T-helper 2 cell treated with Interferon-gamma antibody and Interleukin-4, amounts not matched to agents 100 ng/mL and 5 ng/mL, for 36 hours (primary cell): ENCODE data around the gene CMTM7. TPM values are rescaled to one million over a fixed set of nuclear protein-coding genes. Genes with fewer than 3 reads are reported as not detected.

Source experiments
- intact Hi-C: fragments of 100-400 bp; cut with micrococcal nuclease; formaldehyde crosslinking; loops from one replicate; pipeline ENCODE4 v1.15.1; 2023
- total RNA-seq: library from RNA; stranded (reverse); gene quantifications from 2 replicates; pipeline ENCODE4 v1.2.3, GENCODE V29; 2022

CMTM7 gene
- total RNA-seq, 1 donor from 2014 or later: 58.6 TPM

DNA sequence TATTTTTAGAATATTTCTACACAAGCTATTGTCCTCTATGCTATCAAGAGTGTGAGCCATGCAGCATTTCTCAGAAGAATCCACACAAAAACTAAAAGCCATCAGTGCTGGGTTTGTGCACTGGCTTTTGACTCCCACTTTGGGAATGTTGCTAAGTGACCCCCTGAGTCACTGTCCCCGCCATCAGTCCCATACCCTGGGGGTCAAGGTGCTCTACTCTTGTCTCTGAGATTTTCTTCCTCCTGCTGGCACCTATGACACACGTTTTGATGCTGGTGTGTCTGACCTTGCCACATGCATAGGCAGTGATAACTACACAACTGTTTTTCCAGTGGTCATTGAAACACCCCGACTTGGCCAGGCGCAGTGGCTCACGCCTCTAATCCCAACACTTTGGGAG is 19.8 kb downstream of the CMTM7 start:
- intact Hi-C loops: no loop called here

DNA sequence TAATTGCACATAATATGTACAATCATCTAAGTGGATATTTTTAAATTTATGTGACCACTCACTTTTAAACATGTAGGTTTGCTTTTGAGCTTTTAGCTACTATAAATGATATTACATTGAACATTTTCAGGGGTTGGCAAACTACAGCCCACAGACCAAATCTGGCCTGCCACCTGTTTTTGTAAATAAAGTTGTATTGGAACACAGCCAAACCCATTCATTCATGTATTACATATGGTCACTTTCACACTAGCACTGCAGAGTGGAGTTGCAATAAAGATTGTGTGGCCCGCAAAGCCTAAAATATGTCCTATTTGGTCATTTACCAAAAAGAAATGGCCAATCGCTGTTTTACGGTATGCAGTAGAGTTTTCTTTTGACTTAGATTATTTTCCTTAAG is 21.2 kb downstream of the CMTM7 start:
- intact Hi-C loops: no loop called here

DNA sequence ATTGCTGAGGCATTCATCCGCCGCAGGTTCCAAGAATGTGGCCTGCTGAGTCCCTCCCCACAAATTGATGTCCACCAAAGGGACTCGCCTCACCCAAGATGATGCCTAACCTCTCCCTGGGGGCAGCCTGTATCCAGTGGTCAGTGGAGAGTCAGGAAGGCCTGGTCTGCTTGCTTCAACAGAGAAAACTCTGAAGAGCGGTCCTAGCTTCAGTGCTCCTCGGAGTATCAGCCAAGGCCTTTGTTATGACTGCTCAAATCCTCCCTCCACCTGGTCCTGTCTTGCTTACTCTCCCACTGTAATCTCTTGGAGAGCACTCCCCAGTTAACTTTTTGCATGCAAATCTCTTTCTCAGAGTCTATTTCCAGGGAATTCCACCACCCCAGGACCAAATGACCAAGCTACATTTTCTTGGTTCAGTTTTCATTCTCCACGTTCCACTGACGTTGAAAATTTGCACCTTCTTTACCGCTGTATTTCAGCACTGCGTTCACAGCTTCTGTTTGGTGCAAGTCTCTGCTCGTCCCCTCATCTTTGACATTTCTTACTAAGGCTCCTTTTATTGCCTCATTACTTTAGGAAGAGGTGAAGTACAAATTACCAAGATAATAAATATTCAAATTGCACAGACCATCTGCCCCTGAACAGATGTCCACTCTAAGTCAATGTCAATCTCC is 22.3 kb downstream of the CMTM7 start:
- intact Hi-C loops: loop anchor here (1.0 to 2.0 kb wide), 2 partner anchors 13 to 44 kb away; no protein-coding TSS in a partner anchor

DNA sequence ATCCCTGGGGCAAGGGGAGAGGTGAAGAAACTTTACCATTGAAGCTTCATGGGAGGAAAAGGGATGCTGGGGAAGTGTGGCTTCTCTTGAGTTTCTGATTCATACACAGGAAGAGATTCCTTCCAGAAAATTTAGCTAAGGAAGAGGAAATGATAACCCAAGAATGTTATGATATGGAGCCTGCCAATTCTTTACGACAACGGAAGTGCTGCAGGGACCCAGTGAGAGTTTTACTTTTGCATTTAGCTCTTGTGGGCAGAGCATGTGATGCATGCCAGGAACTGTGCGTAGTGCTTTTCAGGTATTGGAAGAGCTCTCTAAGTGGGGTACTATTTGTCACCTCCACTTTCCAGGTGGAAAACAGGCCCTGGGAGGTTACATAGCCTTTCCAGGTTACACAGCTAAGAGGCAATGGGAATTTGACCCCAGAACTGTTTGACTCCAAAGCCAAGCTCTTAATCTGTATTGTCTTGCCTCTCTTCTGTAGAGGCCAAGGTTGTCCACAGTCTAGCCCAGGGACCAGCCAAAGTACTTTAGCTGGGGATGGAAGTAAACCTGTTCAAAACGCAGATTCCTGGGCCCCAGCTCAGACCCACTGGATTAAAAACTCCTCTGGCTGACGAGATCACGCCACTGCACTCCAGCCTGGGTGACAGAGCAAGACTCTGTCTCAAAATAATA is 23.0 kb downstream of the CMTM7 start:
- intact Hi-C loops: loop anchor here (1.0 to 2.0 kb wide), 2 partner anchors 14 to 44 kb away; no protein-coding TSS in a partner anchor

DNA sequence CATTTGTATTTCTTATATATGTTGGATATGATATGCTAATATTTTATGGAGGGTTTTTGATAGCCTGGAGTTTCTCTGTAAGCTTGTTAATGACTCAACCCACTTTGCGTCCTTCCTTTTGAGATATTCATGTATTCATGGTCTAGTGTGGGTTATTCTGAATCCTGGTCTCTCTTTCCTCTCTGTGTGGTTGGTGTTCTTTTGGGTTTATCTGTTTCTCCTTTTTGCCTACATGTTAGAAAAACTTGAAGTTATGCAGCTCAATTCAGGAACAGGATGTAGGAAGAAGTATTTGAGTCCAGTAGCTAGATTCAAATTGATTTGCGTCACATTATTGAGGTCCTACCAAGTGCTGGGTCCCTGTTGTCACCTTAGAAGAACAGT is 28.1 kb downstream of the CMTM7 start:
- intact Hi-C loops: loop anchor here (1.0 kb wide), 1 partner anchor 13 kb away; no protein-coding TSS in a partner anchor

DNA sequence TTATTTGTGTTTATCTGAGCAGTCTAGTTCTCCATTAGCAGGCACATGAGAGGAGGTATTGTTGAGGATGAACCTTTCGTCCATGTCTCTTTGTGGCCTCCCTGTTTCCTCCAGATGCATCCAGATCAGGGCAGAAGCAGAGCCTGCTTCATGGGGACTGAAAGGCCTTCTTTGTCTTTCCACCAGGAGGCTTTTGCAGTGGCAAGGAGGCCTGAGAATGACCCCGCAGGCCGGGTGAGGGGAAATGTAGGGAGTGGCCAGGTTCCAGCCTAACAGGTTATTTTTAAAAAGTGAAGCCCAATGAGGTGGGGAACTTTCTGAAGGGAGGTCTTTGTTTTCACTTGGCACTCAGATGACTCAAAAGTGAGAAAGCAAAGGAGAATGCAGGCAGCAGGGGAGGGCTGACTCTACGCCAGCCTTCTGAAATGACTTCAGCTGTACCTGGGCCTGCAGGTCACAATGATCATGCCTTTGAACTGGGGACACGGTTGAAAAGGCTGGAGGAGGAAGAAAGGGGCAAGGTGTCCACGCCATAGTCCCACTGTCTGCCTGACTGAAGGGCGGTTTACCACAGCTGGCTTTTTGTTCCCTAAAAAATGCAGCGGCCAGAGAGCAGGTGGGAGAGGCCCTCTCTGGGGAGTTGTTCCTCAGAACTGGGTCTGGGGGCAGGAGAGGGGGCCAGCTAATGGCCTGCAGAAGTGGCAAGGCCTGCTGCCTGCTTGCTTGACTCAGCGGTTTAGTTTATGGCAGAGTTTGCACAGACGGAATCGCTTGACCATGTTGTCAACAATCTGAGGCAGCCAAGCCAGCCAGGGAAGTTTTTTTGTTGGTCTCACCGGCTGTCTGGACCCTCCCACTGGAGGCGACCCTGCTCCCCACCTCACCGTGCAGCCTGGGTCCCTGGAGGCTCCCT is 28.7 kb downstream of the CMTM7 start:
- intact Hi-C loops: no loop called here

DNA sequence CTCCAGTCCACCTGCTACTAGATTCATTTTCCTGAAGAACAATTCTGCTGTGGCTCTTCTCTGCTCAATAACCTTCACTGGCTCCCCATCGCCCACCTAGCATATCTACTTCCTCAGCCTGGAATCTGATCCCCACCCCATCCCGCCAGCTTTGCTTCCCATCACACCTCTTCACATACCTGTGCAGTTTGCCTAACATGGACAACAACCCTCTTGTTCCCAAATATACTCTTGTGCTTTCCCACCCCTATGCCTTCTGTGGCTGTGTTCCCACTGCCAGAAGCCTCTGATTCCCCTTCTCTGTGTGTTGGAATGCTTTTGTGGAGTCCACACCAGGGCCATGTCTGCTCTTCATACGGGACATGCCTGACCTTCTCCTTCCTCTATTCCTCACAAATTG is 29.5 kb downstream of the CMTM7 start:
- intact Hi-C loops: no loop called here

DNA sequence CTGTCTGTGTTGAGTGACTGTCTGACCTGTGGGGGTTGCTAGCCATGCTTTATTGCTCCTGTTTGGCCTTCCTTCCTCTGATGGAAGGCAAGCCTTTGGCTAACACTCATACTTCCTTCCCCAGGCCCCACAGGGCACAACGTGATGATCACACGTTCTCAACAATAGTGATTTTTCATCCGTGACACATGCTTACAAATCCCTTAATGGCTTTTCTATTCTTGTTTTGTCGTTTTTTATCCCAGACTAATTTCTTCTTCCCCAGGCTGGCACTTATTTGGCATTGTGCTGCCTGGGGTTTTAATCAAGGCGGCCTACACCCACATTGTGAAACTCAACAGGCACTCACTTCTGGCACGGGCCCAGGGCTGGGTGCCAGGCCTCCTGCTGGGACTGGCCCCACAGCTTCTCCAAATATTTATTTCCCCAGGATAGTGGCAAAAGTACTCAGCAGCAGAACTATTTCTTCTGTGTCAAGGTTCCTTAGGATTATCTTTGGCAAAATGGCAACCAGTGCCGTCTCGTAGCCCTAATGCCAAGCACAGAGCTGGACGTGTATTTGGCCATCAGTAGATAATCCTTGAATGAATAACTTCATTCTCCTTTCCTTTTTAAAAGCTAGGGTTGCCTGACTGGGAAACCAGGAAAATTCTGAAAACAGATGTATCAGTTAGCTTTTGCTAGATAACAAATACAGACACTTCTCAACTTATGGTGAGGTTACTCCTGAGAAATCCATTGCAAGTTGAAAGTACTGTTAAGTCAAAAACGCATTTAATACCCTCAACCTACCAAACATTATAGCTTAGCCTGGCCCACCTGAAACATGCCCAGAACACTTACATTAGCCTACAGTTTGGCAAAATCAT is 30.6 kb downstream of the CMTM7 start:
- intact Hi-C loops: no loop called here

DNA sequence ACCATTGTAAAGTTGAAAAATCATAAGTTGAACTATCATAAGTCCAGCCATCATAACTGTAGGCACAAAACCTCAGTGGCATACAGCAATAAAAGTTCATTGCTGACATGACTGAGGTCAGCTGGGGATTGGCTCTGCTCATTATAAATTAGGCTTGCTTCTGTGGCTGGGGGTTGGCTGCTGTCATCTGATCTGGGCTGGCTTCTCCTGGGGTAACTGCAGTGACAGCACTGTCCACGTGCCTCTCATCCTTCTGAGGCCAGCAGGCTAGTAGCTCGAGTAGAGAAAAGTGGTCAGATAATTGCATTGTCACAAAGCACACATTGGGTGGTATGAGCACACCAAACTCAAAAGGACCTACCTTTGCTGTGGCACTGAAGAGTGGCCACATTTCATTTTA is 31.3 kb downstream of the CMTM7 start:
- intact Hi-C loops: no loop called here

DNA sequence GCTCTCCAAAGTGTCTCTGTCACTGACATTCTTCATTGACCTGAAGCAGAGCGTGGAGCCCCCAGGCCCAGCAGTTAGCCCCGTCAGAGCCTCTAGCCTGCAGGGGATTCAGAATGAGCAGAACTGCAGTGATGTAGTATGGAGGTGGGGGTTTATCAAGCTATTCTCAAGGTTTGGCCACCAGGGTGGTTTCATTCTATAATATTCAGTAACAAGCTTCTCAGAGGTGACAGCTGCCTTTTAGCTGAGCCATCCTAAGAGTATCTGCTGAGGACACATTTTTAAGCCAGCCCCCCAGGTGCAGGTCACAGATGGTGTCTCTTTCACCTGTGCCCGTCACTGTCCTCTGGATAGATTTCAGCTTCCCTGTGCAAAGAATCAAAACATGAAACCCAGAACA is 31.9 kb downstream of the CMTM7 start:
- intact Hi-C loops: no loop called here

DNA sequence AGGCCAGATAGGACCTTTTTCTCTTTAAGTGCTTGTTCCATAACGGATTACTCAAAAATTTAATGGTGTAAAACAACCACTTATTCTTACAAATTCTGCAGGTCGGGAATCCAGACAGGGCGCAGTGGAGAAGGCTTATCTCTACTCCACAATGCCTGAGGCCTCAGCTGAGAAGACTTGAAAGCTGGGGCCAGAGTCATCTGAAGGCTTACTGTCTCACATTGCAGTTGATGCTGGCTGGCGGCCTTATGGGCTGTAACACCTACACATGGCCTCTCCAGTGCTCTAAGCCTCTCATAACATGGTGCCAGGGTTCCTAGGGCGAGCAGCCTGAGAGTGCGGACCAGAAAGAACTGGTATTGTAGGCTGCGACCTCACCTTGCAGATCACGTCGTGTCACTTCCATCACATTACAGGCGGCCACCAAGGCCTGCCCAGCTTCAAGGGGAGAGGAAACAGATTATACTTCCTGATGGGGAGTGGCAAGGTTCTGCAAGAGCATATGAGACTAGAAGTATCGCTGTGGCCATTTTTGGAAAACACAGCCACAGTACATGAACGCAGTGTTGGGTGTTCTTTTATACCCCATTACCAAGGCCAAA is 32.4 kb downstream of the CMTM7 start:
- intact Hi-C loops: no loop called here

DNA sequence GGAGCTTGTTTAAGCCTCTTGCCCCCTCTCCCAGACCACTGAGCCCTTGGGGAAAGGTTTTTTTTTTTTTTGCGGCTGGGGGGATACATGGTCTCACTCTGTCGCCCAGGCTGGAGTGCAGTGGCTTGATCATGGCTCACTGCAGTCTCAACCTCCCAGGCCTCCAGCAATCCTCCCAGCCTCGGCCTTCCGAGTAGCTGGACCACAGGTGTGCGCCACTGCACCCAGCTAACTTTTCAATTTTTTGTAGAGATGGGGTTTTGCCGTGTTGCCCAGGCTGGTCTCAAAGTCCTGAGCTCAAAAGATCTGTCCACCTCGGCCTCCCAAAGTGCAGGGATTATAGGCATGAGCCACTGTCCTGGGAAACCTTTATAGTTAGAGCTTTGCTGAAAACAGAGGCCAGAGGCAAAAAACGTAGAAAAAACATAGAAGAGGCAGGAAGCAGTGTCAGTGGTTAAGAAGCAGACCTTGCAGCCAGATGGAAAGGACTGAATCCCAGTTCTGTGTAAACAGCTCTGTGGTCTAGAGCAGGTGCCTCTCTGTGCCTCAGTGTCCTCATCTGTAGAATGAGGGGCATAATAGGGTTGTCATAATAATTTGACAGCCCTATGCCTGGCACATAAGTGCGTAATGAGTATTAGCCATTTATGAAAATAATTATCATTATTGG is 33.1 kb downstream of the CMTM7 start:
- intact Hi-C loops: no loop called here

DNA sequence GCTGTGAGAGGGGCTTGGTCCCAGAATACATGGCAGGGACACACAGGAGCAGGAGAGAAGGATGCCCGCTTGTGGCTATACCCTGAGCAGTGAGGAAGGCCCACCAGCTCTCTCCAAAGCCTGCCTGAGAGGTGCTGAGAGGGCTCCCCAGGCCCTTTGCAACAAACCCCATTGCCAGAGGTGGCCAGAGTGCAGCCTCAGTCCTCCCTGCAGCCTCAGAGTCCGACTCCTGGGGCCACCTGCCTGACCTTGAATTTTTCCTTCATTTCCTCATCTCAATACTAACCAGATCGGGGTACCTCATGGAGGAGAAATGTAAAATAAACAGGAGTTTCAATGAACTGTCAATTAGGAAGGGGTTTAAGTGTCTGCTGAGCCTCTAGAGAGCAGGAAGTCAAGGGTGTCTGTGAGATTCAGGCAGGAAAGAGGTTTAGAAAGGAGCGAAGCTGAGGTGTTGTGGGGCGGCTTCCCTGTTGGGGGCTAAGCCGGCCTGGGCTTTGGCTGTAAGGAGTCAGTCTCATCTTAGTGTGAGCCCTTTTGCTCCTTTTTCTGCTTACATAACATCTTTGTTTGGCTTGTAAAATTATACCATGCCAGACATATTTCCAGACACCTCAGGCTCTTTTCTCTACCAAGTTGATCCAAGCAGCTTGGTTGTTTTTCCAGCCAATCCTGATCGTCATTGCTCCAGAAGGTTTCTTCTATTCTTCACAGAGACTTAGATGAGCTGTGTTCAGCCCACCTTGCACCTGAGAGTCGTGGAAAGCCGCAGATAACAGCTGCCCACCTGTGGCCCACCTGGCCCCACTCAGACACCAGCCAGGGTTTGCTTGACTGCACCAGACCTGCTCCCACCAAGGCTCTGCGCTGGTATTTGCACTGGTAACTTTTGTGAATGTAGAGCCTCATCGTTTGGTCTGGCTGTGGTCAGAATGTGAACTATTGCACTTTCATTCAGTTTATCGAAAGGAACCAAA is 36.7 kb downstream of the CMTM7 start:
- intact Hi-C loops: no loop called here

DNA sequence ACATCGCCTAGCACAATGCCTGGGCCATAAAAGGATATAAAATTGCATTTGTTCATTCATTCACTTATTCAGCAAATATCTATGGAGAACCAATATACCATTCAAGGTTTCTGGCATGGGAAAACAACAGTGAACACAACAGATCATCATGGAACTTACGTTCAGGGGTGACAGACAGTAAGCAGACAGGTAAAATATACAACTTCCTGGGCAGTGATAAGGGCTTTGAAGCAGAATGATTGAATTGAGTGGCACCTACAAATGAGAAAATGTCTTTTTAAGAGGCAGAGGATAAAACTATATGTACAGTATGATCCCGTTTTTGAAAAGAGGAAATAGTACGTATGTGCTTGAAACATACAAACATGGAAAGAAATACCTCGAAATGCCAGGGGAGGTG is 39.2 kb downstream of the CMTM7 start:
- intact Hi-C loops: no loop called here

DNA sequence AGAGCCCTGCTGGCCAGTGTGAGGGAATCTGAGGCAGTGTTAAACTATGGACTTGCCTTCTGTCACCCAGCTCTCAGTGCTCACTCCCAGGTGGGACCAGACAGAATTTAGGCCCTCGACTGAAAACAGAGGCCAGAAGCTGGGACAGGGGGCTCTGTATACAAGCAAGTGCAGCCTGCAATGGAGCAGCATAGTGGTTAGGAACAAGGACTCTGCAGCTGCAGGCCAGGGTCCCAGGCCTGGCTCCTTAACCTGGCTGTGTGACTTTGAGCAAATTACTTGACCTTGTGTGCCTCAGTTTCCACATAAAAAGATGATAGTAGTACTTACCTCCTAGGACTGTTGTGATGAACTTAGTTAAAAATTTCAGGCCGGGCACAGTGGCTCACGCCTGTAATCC is 39.8 kb downstream of the CMTM7 start:
- intact Hi-C loops: no loop called here

DNA sequence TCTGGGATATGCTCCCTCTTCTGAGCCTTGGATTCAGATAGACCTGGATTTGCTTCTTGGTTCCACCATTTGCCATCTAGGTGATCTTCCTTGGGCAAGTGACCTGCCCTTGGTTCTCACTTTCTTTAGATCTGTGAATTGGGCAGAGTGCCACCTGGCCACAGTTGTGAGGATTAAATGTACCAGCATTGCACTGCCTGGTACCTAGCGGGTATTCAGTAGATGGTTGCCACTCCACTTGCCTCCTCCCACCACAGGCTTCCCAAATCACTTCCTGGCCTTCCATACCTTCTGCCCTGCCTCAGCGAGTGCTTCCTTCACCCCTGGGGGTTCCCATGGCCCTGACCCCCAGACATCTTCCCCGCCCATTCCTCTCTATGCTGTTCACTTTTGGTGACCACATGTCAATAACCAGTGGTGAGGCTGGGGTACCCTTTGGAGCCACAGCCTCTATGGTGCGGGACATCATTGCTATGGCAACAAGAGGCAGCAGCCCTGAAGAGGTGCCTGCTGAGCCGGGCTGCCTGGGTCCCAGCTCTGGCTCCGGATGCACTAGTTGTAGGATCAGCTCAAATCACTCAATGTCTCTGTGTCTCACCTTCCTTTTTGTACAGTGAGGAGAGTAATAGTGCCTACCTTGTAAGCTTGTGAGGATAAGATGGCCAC is 40.5 kb downstream of the CMTM7 start:
- intact Hi-C loops: loop anchor here (1.0 to 2.0 kb wide), 3 partner anchors 13 to 71 kb away; partner anchors contain the start of gene CMTM6

DNA sequence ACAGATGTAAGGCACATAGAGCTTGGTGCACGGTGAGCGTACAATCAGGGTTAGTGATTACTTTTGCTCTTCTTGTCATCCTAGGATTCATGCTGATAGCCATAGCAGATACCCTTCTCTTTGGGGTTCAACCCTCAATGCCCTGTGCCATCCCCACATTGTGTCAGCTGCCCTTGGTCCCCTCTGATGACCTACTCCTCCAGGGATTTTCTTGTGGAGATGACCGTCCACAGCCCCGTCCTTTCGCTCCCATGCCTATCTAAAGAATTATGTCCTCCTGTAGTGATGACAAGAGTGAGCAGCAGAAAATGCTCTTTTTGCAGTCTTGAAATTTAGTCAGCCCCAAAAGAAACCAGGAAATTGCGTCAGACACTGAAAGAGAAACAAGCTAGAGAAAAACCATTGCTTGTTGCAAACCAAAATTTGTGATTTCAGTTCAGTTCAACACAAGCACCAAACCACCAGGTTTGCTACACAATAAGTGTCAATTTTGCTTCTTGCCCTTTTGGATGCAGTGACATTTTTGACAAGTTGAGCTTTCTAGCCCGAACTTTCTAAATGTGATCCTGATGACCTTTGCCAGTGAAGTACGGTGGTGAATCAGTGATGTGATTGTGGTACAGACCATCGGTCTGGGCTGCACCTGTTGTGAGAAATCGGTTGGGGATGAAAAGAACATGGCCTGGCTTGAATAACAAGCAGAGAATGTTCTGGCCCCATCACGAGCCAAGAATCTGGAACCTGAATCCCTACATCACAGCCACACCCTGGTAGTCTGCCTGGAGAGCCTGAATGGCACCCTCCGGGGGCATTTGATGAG is 41.3 kb downstream of the CMTM7 start:
- intact Hi-C loops: loop anchor here (1.0 to 2.0 kb wide), 6 partner anchors 14 to 70 kb away; partner anchors contain the start of genes CMTM6 and CMTM7
